H1 (cell line): ENCODE results near the gene KIAA0586. TPM values are rescaled to one million over a fixed set of nuclear protein-coding genes. Genes with fewer than 3 reads are reported as not detected.
A peak's percentile ranks its signal among the peaks of the same experiment; 100 is the strongest.

Source experiments
- CTCF ChIA-PET: fragments of 300-600 bp; sonication (Branson Sonifier 250); formaldehyde crosslinking; loops from one replicate; lab custom pipeline; 2021; ENCODE audit not compliant: partially characterized antibody; lab: Charles Lee
- POLR2A ChIA-PET: fragments of 300-600 bp; sonication (Branson Sonifier 250); formaldehyde crosslinking; loops from one replicate; lab custom pipeline; 2021; ENCODE audit warnings: inconsistent platforms; ENCODE audit not compliant: partially characterized antibody; lab: Charles Lee
- DNase-seq, 2 experiments: peaks; one replicate each; pipeline versions ENCODE4 v3.0.0 to v3.0.0-alpha.2; 2010 to 2022; ENCODE audit warnings: low spot score in 2 of 2, low read depth in 1 of 2, mixed read lengths in 1 of 2
- FAIRE-seq: peaks from 2 replicates; lab custom pipeline; 2011; peaks lifted over from hg19 to GRCh38; lab: Jason Lieb, UNC
- H2AFZ ChIP-seq: 2 replicates; pipeline ENCODE4 v1.8.1; 2012; ENCODE audit warnings: low read length, inconsistent platforms
- H2AK5ac ChIP-seq: 2 replicates; pipeline ENCODE4 v1.6.1; 2013; ENCODE audit warnings: low read depth, low read length
- H2BK120ac ChIP-seq: replicated peaks from 2 replicates; pipeline ENCODE3; 2013; ENCODE audit warnings: low read depth, low read length, inconsistent platforms
- H2BK12ac ChIP-seq: 2 replicates; pipeline ENCODE4 v1.6.1; 2013; ENCODE audit warnings: low read depth, low read length
- H2BK15ac ChIP-seq: 2 replicates; pipeline ENCODE4 v1.6.1; 2013; ENCODE audit warnings: low read length
- H2BK20ac ChIP-seq: 2 replicates; pipeline ENCODE4 v1.6.1; 2013; ENCODE audit warnings: low read length
- H2BK5ac ChIP-seq: 2 replicates; pipeline ENCODE4 v1.6.1; 2013; ENCODE audit warnings: low read depth, low read length
- H3K14ac ChIP-seq: 2 replicates; pipeline ENCODE4 v1.6.1; 2013; ENCODE audit warnings: inconsistent platforms; ENCODE audit not compliant: insufficient read length
- H3K18ac ChIP-seq: 2 replicates; pipeline ENCODE4 v1.6.1; 2013; ENCODE audit warnings: low read length; ENCODE audit errors: extremely low read depth
- H3K23ac ChIP-seq: 2 replicates; pipeline ENCODE4 v1.6.1; 2013; ENCODE audit warnings: inconsistent platforms; ENCODE audit not compliant: insufficient read length
- H3K23me2 ChIP-seq: 2 replicates; pipeline ENCODE4 v1.6.1; 2013; ENCODE audit warnings: low read depth, low read length
- H3K27ac ChIP-seq: 2 replicates; pipeline ENCODE4 v1.6.1; 2011; ENCODE audit warnings: low read depth, low read length, inconsistent platforms
- H3K27me3 ChIP-seq, 4 experiments: replicated peaks in 1 of 4; 1 replicate in 1 of 4; 2 replicates in 3 of 4; pipeline versions ENCODE4 v1.6.1 to v1.8.1; 2011 to 2013; ENCODE audit warnings: low read length in 3 of 4, mild to moderate bottlenecking in 3 of 4, inconsistent platforms in 2 of 4, mixed read lengths in 2 of 4, moderate library complexity in 1 of 4; ENCODE audit not compliant: control insufficient read depth in 3 of 4, insufficient read depth in 3 of 4; ENCODE audit errors: extremely low read depth in 1 of 4
- H3K36me3 ChIP-seq, 4 experiments: 2 replicates each; pipeline versions ENCODE4 v1.6.1 to v1.8.1; 2011 to 2013; ENCODE audit warnings: mild to moderate bottlenecking in 4 of 4, low read length in 3 of 4, moderate library complexity in 2 of 4, control low read depth in 1 of 4, inconsistent platforms in 1 of 4; ENCODE audit not compliant: insufficient read depth in 4 of 4, control insufficient read depth in 2 of 4
- H3K4ac ChIP-seq: replicated peaks from 2 replicates; pipeline ENCODE3; 2013; ENCODE audit warnings: low read length, low read depth, mixed read lengths, inconsistent platforms; ENCODE audit not compliant: insufficient read length
- H3K4me1 ChIP-seq, 4 experiments: replicated peaks in 1 of 4; 1 replicate in 1 of 4; 2 replicates in 3 of 4; pipeline versions ENCODE4 v1.6.1 to v1.8.1; 2011 to 2013; ENCODE audit warnings: low read length in 3 of 4, inconsistent platforms in 2 of 4, mixed read lengths in 1 of 4; ENCODE audit not compliant: insufficient read depth in 4 of 4, control insufficient read depth in 3 of 4
- H3K4me2 ChIP-seq, 2 experiments: 2 replicates each; pipeline versions ENCODE4 v1.6.1 to v1.8.1; 2011 to 2013; ENCODE audit warnings: low read depth in 2 of 2, low read length in 2 of 2, control low read depth in 1 of 2, inconsistent platforms in 1 of 2, mild to moderate bottlenecking in 1 of 2; ENCODE audit not compliant: insufficient read depth in 1 of 2
- H3K4me3 ChIP-seq, 4 experiments: fragments of 200-600, 300-600 bp in 1 of 4; sonication (generic), shearing (Covaris generic), sonication (Bioruptor Twin) in 1 of 4; 2 replicates each; pipeline versions ENCODE4 v1.5.1 to v1.8.1; 2011 to 2016; ENCODE audit warnings: low read length in 4 of 4, low read depth in 3 of 4, control low read depth in 2 of 4, inconsistent platforms in 2 of 4, mild to moderate bottlenecking in 2 of 4, mixed read lengths in 1 of 4, moderate library complexity in 1 of 4; ENCODE audit not compliant: insufficient read depth in 2 of 4; ENCODE audit errors: extremely low read depth in 1 of 4
- H3K56ac ChIP-seq: replicated peaks from 2 replicates; pipeline ENCODE3; 2013; ENCODE audit warnings: low read depth, mild to moderate bottlenecking, mixed read lengths, low read length, inconsistent platforms; ENCODE audit not compliant: insufficient read length
- H3K79me1 ChIP-seq: 2 replicates; pipeline ENCODE4 v1.6.1; 2013; ENCODE audit warnings: low read depth, low read length, control low read depth
- H3K79me2 ChIP-seq, 2 experiments: 2 replicates each; pipeline versions ENCODE4 v1.6.1 to v1.8.1; 2012 to 2013; ENCODE audit warnings: low read length in 2 of 2, mild to moderate bottlenecking in 2 of 2, inconsistent platforms in 1 of 2; ENCODE audit not compliant: insufficient read depth in 2 of 2, control insufficient read depth in 1 of 2
- H3K9ac ChIP-seq, 4 experiments: replicated peaks in 1 of 4; 1 replicate in 1 of 4; 2 replicates in 3 of 4; pipeline versions ENCODE4 v1.6.1 to v1.8.1; 2011 to 2013; ENCODE audit warnings: low read depth in 3 of 4, low read length in 3 of 4, control low read depth in 2 of 4, mild to moderate bottlenecking in 2 of 4, moderate library complexity in 2 of 4, inconsistent platforms in 1 of 4; ENCODE audit errors: extremely low read depth in 1 of 4
- H3K9me3 ChIP-seq, 2 experiments: 2 replicates each; pipeline versions ENCODE4 v1.6.1 to v1.8.1; 2012 to 2013; ENCODE audit warnings: mild to moderate bottlenecking in 2 of 2, moderate library complexity in 2 of 2, control low read depth in 1 of 2, inconsistent platforms in 1 of 2, low read depth in 1 of 2, low read length in 1 of 2, mixed read lengths in 1 of 2; ENCODE audit not compliant: insufficient read depth in 2 of 2
- H4K20me1 ChIP-seq, 2 experiments: replicated peaks in 1 of 2; 2 replicates each; pipeline versions ENCODE3 to v1.8.1; 2011 to 2013; ENCODE audit warnings: inconsistent platforms in 2 of 2, low read length in 2 of 2, mild to moderate bottlenecking in 1 of 2; ENCODE audit not compliant: insufficient read depth in 2 of 2, control insufficient read depth in 1 of 2
- H4K5ac ChIP-seq: 2 replicates; pipeline ENCODE4 v1.6.1; 2013; ENCODE audit warnings: low read length, low read depth, mixed read lengths, inconsistent platforms; ENCODE audit not compliant: insufficient read length
- H4K8ac ChIP-seq: 2 replicates; pipeline ENCODE4 v1.8.0; 2013; ENCODE audit warnings: mild to moderate bottlenecking, moderate library complexity, low read length, inconsistent platforms; ENCODE audit not compliant: insufficient read depth; ENCODE audit errors: extremely low read depth
- H4K91ac ChIP-seq: replicated peaks from 2 replicates; pipeline ENCODE3; 2013; ENCODE audit warnings: low read length, mixed read lengths, inconsistent platforms; ENCODE audit not compliant: insufficient read length
- EP300 ChIP-seq, 2 experiments: IDR thresholded peaks; 1 replicate in 1 of 2; 2 replicates in 1 of 2; pipeline ENCODE4 v1.6.1; 2011 to 2012; ENCODE audit warnings: low read depth in 2 of 2, low read length in 2 of 2, mild to moderate bottlenecking in 2 of 2, borderline replicate concordance in 1 of 2, inconsistent platforms in 1 of 2, moderate library complexity in 1 of 2
- GABPA ChIP-seq: IDR thresholded peaks from 2 replicates; pipeline ENCODE4 v1.6.1; 2011; ENCODE audit warnings: mild to moderate bottlenecking, low read length, moderate library complexity, borderline replicate concordance; ENCODE audit not compliant: insufficient read depth
- WGBS, 2 experiments: shearing (Covaris generic) in 1 of 2; methylation state at CpG; one replicate each; pipeline versions ENCODE4 v1.1.6 to v1.1.7; 2013 to 2015; ENCODE audit warnings: low lambda C conversion rate in 2 of 2, mixed read lengths in 2 of 2, inconsistent platforms in 1 of 2, low coverage in 1 of 2, missing lambda C conversion rate in 1 of 2; ENCODE audit not compliant: insufficient replicate concordance in 2 of 2, insufficient coverage in 1 of 2, insufficient read length in 1 of 2; ENCODE audit errors: extremely low coverage in 1 of 2, missing lambda C conversion rate in 1 of 2; 5-methylcytosine and 5-hydroxymethylcytosine counted together
- polyA plus RNA-seq, 7 experiments: library from polyadenylated mRNA; depleted of rRNA in 3 of 7; stranded (reverse) in 5 of 7; unstranded in 2 of 7; fragments of >200 nt in 5 of 7; fragments of 200-250 nt in 2 of 7; gene quantifications; 1 replicate in 5 of 7; 2 replicates in 1 of 7; 4 replicates in 1 of 7; pipeline versions ENCODE4 v1.2.1 to v1.2.3, GENCODE V29; 2011 to 2013; ENCODE audit warnings: missing spikeins in 2 of 7, mixed read lengths in 2 of 7
- total RNA-seq: library from RNA; stranded (reverse); fragmentation: NEBNext Ultra II Directional; extraction: Animal tissue kit (Norgen Biotek cat#: 25700); gene quantifications from 2 replicates; pipeline ENCODE4 v1.2.1, GENCODE V29; 2021

Gene KIAA0586
- total and polyA plus RNA-seq, 2 of the 8 experiments (the other 6 are each of a cell fraction or from before 2014, with no cell fraction given): 7.2 to 24.8 TPM

GRCh38 chr14:58395562-58395811 is 32.0 kb upstream of the KIAA0586 start:
- H2BK20ac ChIP-seq: no peak overlapping the region
- no peak for FAIRE-seq
- no peak overlapping the region for H3K14ac ChIP-seq
- peaks cover 0 to 9% (median 6%) of the 10 kb centered on the region in 4 experiments; a peak in 5 of 7 replicates for H3K27me3 ChIP-seq
- H3K56ac ChIP-seq: no peak overlapping the region
- H2AK5ac ChIP-seq: no peak overlapping the region
- H3K4me2 ChIP-seq: peak overlapping the region; percentile 81 to 96
- H3K23me2 ChIP-seq: peaks cover 7% of the 10 kb centered on the region; the same call in 1 of the 2 replicates
- H2BK12ac ChIP-seq: no peak overlapping the region
- no peaks in the 10 kb centered on the region for H3K9me3 ChIP-seq
- no peak for DNase-seq
- WGBS, 2 experiments: 15% methylated on average over 6 of the region's 10 CpGs; no CpG with 5 or more reads in 1 of the 2 experiments
- peak overlapping the region; percentile 99 for H2AFZ ChIP-seq
- ChIA-PET POLR2A (interaction anchor here (0.6 to 3.8 kb wide), 6 partner anchors 31 to 287 kb away, joined by 3 to 23 read pairs (median 4); partner anchors contain the start of genes ARID4A, KIAA0586 and TIMM9), CTCF (interaction anchor here (1.4 to 2.5 kb wide), 5 partner anchors 10 to 29 kb away, joined by 3 to 9 read pairs (median 5); no protein-coding TSS in a partner anchor)
- TF ChIP-seq GABPA: no peak
- TF ChIP-seq EP300 (IDR thresholded peaks at IDR 0.05; ENCODE audit: borderline replicate concordance in 1 of 2, low read depth in 2 of 2, low read length in 2 of 2): peak in 1 of 2 experiments; percentile 1; a peak in 1 of 3 replicates
- no peak overlapping the region for H3K27ac ChIP-seq
- peak overlapping the region; percentile 85 for H3K23ac ChIP-seq
- peak overlapping the region; percentile 72 for H4K91ac ChIP-seq
- H4K20me1 ChIP-seq: no peaks in the 10 kb centered on the region
- H3K79me1 ChIP-seq: no peaks in the 10 kb centered on the region
- no peaks in the 10 kb centered on the region for H3K79me2 ChIP-seq
- H4K8ac ChIP-seq: peak overlapping the region; percentile 95; the same call in 1 of the 2 replicates
- H3K18ac ChIP-seq: no peak overlapping the region
- H3K36me3 ChIP-seq: no peaks in the 10 kb centered on the region
- peak overlapping the region; percentile 46 to 68 (median 58) for H3K4me3 ChIP-seq
- peak overlapping the region in 3 of 4 experiments; percentile 31 to 73 (median 68); a peak in 4 of 7 replicates for H3K9ac ChIP-seq
- H4K5ac ChIP-seq: no peak overlapping the region
- no peak overlapping the region for H2BK15ac ChIP-seq
- peak overlapping the region; percentile 92 for H2BK120ac ChIP-seq
- no peak overlapping the region for H3K4ac ChIP-seq
- peaks cover 4 to 14% (median 7%) of the 10 kb centered on the region in 4 experiments; a peak in 6 of 7 replicates for H3K4me1 ChIP-seq
- H2BK5ac ChIP-seq: no peak overlapping the region
